Loucy (cell line): Measurements from ENCODE around the gene ANXA8.
"Not testable (repeated sequence)": the region's sequence is repeated elsewhere in the genome, so short reads cannot be mapped to it uniquely, and the experiment has no call there.

ENCODE experiments used
- CTCF ChIP-seq: fragments of 200-600 bp; sonication (generic); conservative IDR thresholded peaks from 2 replicates; pipeline ENCODE4 v1.5.1; 2014; ENCODE audit warnings: mild to moderate bottlenecking, antibody characterized with exemption, low read length
- EZH2phosphoT487 ChIP-seq: fragments of 200-600 bp; IDR thresholded peaks from 2 replicates; pipeline ENCODE4 v1.6.1; 2018; ENCODE audit warnings: antibody characterized with exemption, mild to moderate bottlenecking, moderate library complexity, borderline replicate concordance

- not testable (repeated sequence) for TF ChIP-seq CTCF, EZH2phosphoT487
These were observed 5.7 kb upstream of the ANXA8 start for GRCh38 chr10:47489630-47490029.
